Thoracic aorta (tissue), 2 donors: ENCODE measurements around the gene TNFRSF18. TPM values are rescaled to one million over a fixed set of nuclear protein-coding genes. Genes with fewer than 3 reads are reported as not detected.
A peak's percentile ranks its signal among the peaks of the same experiment; 100 is the strongest.

Source experiments
- ATAC-seq: fragments of 150-250 bp; one replicate; pipeline ENCODE4 v1.8.0; 2017; ENCODE audit warnings: low read depth; ENCODE audit not compliant: insufficient number of reproducible peaks, low FRiP score
- DNase-seq: peaks from one replicate; pipeline ENCODE4 v3.0.0-alpha.2; 2020; ENCODE audit warnings: low spot score
- H3K27ac ChIP-seq, 2 donors: fragments of 200-600 bp; sonication (generic); 1 replicate in 1 of 2; 2 replicates in 1 of 2; pipeline ENCODE4 v1.5.1; 2016; ENCODE audit warnings: mild to moderate bottlenecking in 2 of 2, moderate library complexity in 2 of 2
- H3K27me3 ChIP-seq: fragments of 200-600 bp; sonication (generic); replicated peaks from 2 replicates; pipeline ENCODE4 v1.6.0; 2016; ENCODE audit warnings: mild to moderate bottlenecking; ENCODE audit not compliant: insufficient read depth
- H3K36me3 ChIP-seq: fragments of 200-600 bp; sonication (generic); one replicate; pipeline ENCODE4 v1.5.1; 2016
- H3K4me1 ChIP-seq, 2 donors: fragments of 200-600 bp; sonication (generic); 1 replicate in 1 of 2; 2 replicates in 1 of 2; pipeline versions ENCODE4 v1.5.1 to v1.6.0; 2016; ENCODE audit warnings: low read depth in 2 of 2, mild to moderate bottlenecking in 1 of 2; ENCODE audit not compliant: control insufficient read depth in 1 of 2
- H3K4me3 ChIP-seq: fragments of 200-600 bp; sonication (generic); 2 replicates; pipeline ENCODE4 v1.5.1; 2016; ENCODE audit warnings: mild to moderate bottlenecking
- H3K9me3 ChIP-seq: fragments of 200-600 bp; sonication (generic); 2 replicates; pipeline ENCODE4 v1.5.1; 2016
- total RNA-seq, 2 donors: library from RNA; depleted of rRNA; stranded (reverse); fragments of >200 nt; gene quantifications; one replicate each; pipeline versions ENCODE4 v1.1.0 to v1.2.3, GENCODE V29; 2016
- TF ChIP-seq, protein P1 (sequence below): fragments of 200-600 bp; sonication (generic); IDR thresholded peaks from one replicate; pipeline ENCODE4 v1.5.1; 2019; ENCODE audit warnings: antibody characterized with exemption

TNFRSF18 gene
- total RNA-seq, 2 donors from 2014 or later, result 1.3 TPM; not detected in 1

DNA sequence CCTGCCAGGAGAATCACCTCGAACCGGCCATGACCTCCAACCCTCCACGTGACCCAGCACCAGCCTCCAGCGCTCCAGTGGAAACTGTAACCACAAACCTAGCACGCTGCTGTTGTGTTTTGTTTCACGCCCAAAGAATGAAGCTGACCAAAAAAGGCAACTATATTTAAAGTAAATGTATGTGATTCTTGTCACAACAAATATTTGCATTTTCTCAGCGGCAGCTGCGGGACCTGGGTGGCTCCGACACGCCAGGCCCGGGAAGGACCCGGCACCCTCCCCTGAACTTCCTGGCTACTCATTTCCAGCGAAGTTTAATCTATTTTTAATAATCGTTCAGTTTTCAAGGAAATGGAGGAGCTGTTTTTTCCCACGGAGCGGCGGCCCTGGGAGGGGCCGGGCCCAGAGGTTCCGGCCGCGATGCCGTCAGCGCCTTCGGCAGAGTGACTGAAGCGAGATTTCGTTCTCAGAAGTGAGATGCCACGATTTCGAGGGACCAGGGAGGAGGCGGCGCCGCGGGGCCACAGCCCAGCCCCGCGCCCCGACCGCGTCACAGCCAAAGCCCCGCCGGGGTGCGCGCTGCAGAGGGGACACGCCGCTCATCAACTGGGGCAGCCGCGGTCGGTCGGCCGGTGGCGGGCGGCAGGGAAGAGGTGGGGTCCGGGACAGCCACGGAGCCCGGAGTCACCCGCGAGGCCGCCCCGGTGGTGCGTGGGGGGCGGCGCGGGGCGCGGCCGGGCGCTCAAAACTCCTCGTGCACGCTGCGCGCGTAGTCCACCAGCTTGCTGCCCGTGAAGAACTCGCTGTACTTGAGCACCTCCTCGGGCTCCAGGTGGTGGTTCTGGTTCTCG lies 10.6 kb upstream of the TNFRSF18 start:
- Histone ChIP-seq H3K36me3 (peaks cover 37% of the 10 kb centered on the region), H3K9me3 (no peaks in the 10 kb centered on the region), H3K4me3 (no peak overlapping the region), H3K27me3 (no peaks in the 10 kb centered on the region), H3K4me1 (no peaks in the 10 kb centered on the region), H3K27ac (no peak overlapping the region)
- no peak for ATAC-seq
- TF ChIP-seq, protein P1, sequence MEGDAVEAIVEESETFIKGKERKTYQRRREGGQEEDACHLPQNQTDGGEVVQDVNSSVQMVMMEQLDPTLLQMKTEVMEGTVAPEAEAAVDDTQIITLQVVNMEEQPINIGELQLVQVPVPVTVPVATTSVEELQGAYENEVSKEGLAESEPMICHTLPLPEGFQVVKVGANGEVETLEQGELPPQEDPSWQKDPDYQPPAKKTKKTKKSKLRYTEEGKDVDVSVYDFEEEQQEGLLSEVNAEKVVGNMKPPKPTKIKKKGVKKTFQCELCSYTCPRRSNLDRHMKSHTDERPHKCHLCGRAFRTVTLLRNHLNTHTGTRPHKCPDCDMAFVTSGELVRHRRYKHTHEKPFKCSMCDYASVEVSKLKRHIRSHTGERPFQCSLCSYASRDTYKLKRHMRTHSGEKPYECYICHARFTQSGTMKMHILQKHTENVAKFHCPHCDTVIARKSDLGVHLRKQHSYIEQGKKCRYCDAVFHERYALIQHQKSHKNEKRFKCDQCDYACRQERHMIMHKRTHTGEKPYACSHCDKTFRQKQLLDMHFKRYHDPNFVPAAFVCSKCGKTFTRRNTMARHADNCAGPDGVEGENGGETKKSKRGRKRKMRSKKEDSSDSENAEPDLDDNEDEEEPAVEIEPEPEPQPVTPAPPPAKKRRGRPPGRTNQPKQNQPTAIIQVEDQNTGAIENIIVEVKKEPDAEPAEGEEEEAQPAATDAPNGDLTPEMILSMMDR, result no peak
- DNase-seq, result no peak

DNA sequence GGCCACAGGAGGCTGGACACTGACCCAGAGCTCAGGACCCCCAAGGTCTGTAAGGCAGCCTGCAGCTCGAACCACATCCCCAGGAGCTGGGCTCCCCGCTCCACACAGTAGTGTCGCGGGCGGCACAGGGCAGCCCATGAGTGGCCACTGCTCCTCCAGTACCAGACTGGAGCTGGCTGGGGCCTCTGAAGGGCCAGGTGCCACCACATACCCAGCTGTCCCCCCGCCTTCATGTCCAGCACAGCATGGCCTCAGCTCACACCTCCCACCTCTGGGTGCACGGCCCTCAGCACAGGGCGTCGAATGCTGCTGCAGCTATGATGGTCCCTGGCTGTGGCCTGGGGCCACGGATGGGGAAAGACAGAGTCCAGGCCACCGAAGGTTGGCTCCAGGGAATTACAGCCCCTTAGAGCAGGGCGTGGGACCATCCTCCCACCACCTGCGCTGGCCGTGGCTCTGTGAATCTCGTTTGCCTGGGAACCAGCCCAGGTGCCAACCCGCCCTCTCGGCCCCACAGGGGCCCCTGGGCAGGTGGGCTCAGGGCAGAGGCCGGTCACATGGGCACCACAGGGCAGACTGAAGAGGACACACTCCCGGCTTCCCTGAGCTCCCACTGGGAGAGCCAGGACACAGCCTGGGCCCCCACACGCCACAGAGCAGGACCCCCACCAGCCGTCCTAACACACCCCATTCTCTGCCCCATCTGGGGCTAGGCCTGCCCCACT lies 9.7 kb upstream of the TNFRSF18 start:
- no peaks in the 10 kb centered on the region for H3K9me3 ChIP-seq
- no peaks in the 10 kb centered on the region for H3K4me1 ChIP-seq
- H3K36me3 ChIP-seq, result peaks cover 29% of the 10 kb centered on the region
- TF ChIP-seq, protein P1, result no peak
- no peak for ATAC-seq
- DNase-seq, result no peak
- no peak overlapping the region for H3K27ac ChIP-seq
- no peaks in the 10 kb centered on the region for H3K27me3 ChIP-seq
- H3K4me3 ChIP-seq, result no peak overlapping the region

DNA sequence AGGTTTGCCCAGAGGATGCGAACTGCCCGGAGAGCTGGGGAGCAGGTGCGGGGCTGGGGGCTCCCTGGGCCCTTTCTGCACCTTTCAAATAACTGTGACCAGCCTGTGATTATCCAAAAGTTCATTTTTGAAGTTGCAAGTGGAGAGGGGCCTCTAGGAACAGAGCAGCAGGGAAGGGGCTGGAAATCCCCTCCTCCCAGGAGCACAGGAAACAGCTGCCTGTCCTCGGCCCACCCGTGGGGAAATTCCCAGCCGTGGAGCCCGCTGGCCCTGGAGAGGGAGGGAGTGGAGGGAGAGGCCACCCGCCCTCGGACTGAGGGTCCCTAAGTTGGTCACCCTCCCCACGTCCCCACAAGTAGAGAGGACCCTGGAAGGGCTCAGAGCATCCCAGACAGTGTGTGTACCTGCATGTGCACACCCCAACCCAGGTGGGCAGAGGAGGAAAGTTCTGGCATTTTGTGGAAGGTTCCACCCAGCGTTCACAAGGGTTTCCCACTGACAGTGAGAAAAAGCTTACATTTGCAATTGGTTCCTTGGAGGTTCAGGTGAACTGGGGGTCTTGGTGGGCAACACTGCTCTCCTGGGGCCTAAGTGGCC lies 8.8 kb upstream of the TNFRSF18 start:
- Histone ChIP-seq H3K36me3 (peaks cover 28% of the 10 kb centered on the region), H3K9me3 (no peaks in the 10 kb centered on the region), H3K4me1 (no peaks in the 10 kb centered on the region), H3K4me3 (no peak overlapping the region), H3K27me3 (no peaks in the 10 kb centered on the region), H3K27ac (no peak overlapping the region)
- TF ChIP-seq, protein P1, result no peak
- ATAC-seq, result no peak
- DNase-seq, result no peak

DNA sequence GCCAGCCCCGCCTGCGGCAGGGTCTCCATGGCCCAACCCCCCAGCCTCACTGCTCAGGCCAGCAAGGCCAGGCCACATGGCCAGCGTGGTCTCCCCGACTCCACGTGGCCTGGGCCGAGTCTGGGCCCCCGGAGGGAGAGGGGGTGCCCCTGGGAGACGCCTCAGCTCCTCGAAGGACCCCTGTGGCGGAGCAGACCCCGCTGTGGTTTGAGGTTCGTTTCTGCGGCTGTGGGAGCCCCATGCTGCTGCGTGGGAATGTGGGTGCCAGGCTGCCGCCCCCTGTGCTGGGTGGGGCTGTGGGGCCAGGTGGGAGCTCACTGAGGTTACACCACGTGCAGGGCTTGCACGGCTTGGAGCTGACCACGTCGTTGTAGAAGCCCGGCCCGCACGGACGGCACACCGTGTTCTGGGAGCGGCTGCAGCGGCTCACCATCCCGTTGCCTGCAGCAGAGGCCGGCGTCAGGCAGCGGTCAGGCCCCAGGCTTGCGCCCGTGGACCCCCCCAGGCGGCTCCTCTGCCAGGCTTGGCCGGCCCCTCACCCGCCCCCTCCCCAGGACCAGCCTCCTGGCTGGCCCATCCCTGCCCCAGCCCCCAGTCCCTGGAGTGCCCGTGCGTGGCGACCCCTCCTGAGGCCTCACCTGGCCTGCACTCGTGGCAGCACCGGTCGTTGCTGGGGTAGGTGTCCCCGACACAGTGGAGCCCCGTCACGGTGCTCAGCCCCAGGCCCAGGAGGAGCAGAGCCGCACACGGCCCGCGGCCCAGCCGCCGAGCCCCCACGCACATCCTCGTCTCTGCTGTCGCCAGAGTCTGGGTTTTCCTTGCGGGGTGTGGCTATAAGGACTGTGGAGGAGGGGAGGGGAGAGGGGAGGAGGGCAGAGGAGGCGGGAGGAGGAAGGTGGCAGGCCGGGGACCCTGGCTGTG lies 7.2 kb upstream of the TNFRSF18 start, which contains the start of gene TNFRSF4:
TSS of gene TNFRSF4 (minus strand) at position 809 of the 921 bp plus-strand sequence. CDS start at position 783, 26 bp downstream.
- Histone ChIP-seq H3K4me3 (peak within 1 kb of the TSS; percentile 31), H3K36me3 (peaks cover 22% of the 10 kb centered on the region), H3K27me3 (no peaks in the 10 kb centered on the region), H3K9me3 (no peaks in the 10 kb centered on the region), H3K27ac (no peak within 1 kb of the TSS), H3K4me1 (no peaks in the 10 kb centered on the region)
- DNase-seq (no peak), ATAC-seq (no peak)
- TF ChIP-seq, protein P1, result no peak
